Urothelium cell line (cell line): ENCODE data around the gene EDARADD.
"Not testable (repeated sequence)": the region's sequence is repeated elsewhere in the genome, so short reads cannot be mapped to it uniquely, and the experiment has no call there.

Experiments
- DNase-seq: peaks from one replicate; pipeline ENCODE4 v3.0.0; 2011; ENCODE audit warnings: low spot score, mixed read lengths
- FAIRE-seq: peaks from 2 replicates; lab custom pipeline; 2011; peaks lifted over from hg19 to GRCh38; lab: Jason Lieb, UNC

EDARADD gene

GRCh38 chr1:236393681-236394481 is at the start of gene EDARADD:
Gene EDARADD (plus strand): TSS chr1:236394286. CDS start chr1:236394445, 159 bp downstream.
- FAIRE-seq = no peak
- DNase-seq = no peak

GRCh38 chr1:236345728-236346127 is 48.4 kb upstream of the EDARADD start:
- FAIRE-seq = no peak

GRCh38 chr1:236348071-236348470 is 46.0 kb upstream of the EDARADD start:
- FAIRE-seq (no peak), DNase-seq (no peak)

More at GRCh38 chr1:236345728-236346127, 48.4 kb upstream of the EDARADD start:
- DNase-seq = no peak

- FAIRE-seq (no peak), DNase-seq (no peak)
These were observed 43.8 kb upstream of the EDARADD start for GRCh38 chr1:236350308-236350707.

- FAIRE-seq (no peak), DNase-seq (no peak)
These were observed 42.1 kb upstream of the EDARADD start for GRCh38 chr1:236351875-236352573.

- DNase-seq, FAIRE-seq: not testable (repeated sequence)
These were observed 41.3 kb upstream of the EDARADD start for GRCh38 chr1:236352747-236353146.

- no peak for DNase-seq
- FAIRE-seq = no peak
These were observed 40.3 kb upstream of the EDARADD start for GRCh38 chr1:236353813-236354212.

GRCh38 chr1:236354330-236355147 is 39.5 kb upstream of the EDARADD start:
- FAIRE-seq = no peak
- DNase-seq = no peak

GRCh38 chr1:236356141-236356540 is 37.9 kb upstream of the EDARADD start:
- no peak for DNase-seq
- no peak for FAIRE-seq

GRCh38 chr1:236361909-236362590 is 32.0 kb upstream of the EDARADD start:
- no peak for FAIRE-seq
- DNase-seq = no peak

GRCh38 chr1:236363237-236363636 is 30.8 kb upstream of the EDARADD start:
- DNase-seq (no peak), FAIRE-seq (no peak)

- DNase-seq = no peak
- no peak for FAIRE-seq
These were observed 28.0 kb upstream of the EDARADD start for GRCh38 chr1:236365999-236366570.

- FAIRE-seq, DNase-seq: not testable (repeated sequence)
These were observed 27.4 kb upstream of the EDARADD start for GRCh38 chr1:236366681-236367080.

GRCh38 chr1:236370420-236370819 is 23.7 kb upstream of the EDARADD start:
- DNase-seq (no peak), FAIRE-seq (no peak)

- no peak for FAIRE-seq
- DNase-seq = no peak
These were observed 23.0 kb upstream of the EDARADD start for GRCh38 chr1:236371083-236371482.

- FAIRE-seq (no peak), DNase-seq (no peak)
These were observed 16.1 kb upstream of the EDARADD start for GRCh38 chr1:236377832-236378535.

GRCh38 chr1:236381565-236382158 is 12.4 kb upstream of the EDARADD start:
- FAIRE-seq (no peak), DNase-seq (no peak)

- DNase-seq (no peak), FAIRE-seq (no peak)
These were observed 5.8 kb upstream of the EDARADD start for GRCh38 chr1:236388332-236388731.

- FAIRE-seq (no peak), DNase-seq (no peak)
These were observed 4.8 kb upstream of the EDARADD start for GRCh38 chr1:236389253-236389652.
